GM23248 (cell line): ENCODE results near the gene TTC3. TPM values are rescaled to one million over a fixed set of nuclear protein-coding genes. Genes with fewer than 3 reads are reported as not detected.
A peak's percentile ranks its signal among the peaks of the same experiment; 100 is the strongest.

Experiments used
- DNase-seq: peaks from one replicate; pipeline ENCODE4 v3.0.0-alpha.2; 2015
- H2AFZ ChIP-seq: fragments of 200-600 bp; sonication (generic); 2 replicates; pipeline ENCODE4 v1.6.1; 2016; ENCODE audit warnings: antibody characterized with exemption
- H3F3A ChIP-seq: fragments of 200-600 bp; sonication (generic); 2 replicates; pipeline ENCODE4 v1.6.1; 2016; ENCODE audit warnings: mild to moderate bottlenecking, antibody characterized with exemption, mixed run types; ENCODE audit not compliant: insufficient read depth
- H3K27ac ChIP-seq: fragments of 200-600 bp; sonication (generic); 2 replicates; pipeline ENCODE4 v1.5.1; 2016; ENCODE audit warnings: mild to moderate bottlenecking
- H3K27me3 ChIP-seq: fragments of 200-600 bp; sonication (generic); replicated peaks from 2 replicates; pipeline ENCODE4 v1.6.1; 2016; ENCODE audit warnings: mild to moderate bottlenecking; ENCODE audit not compliant: insufficient read depth
- H3K36me3 ChIP-seq: fragments of 200-600 bp; sonication (generic); 2 replicates; pipeline ENCODE4 v1.6.1; 2016; ENCODE audit warnings: low read depth, mild to moderate bottlenecking
- H3K4me1 ChIP-seq: fragments of 200-600 bp; sonication (generic); 2 replicates; pipeline ENCODE4 v1.6.1; 2016; ENCODE audit warnings: mild to moderate bottlenecking; ENCODE audit not compliant: insufficient read depth
- H3K4me2 ChIP-seq: fragments of 200-600 bp; sonication (generic); one replicate; pipeline ENCODE4 v1.6.1; 2016; ENCODE audit warnings: mild to moderate bottlenecking; ENCODE audit not compliant: unreplicated experiment
- H3K4me3 ChIP-seq: fragments of 200-600 bp; sonication (generic); 2 replicates; pipeline ENCODE4 v1.5.1; 2016; ENCODE audit warnings: mild to moderate bottlenecking
- H3K79me2 ChIP-seq: fragments of 200-600 bp; sonication (generic); 2 replicates; pipeline ENCODE4 v1.6.1; 2016; ENCODE audit warnings: mild to moderate bottlenecking; ENCODE audit not compliant: insufficient read depth
- H3K9ac ChIP-seq: fragments of 200-600 bp; sonication (generic); 2 replicates; pipeline ENCODE4 v1.6.1; 2016; ENCODE audit warnings: mild to moderate bottlenecking
- H3K9me2 ChIP-seq: fragments of 200-600 bp; sonication (generic); 2 replicates; pipeline ENCODE4 v1.6.1; 2016; ENCODE audit warnings: mixed run types, mild to moderate bottlenecking, moderate library complexity; ENCODE audit not compliant: insufficient read depth
- H3K9me3 ChIP-seq: fragments of 200-600 bp; sonication (generic); one replicate; pipeline ENCODE4 v1.6.1; 2017; ENCODE audit warnings: low read depth
- H4K20me1 ChIP-seq: fragments of 200-600 bp; sonication (generic); 2 replicates; pipeline ENCODE4 v1.6.0; 2016; ENCODE audit not compliant: insufficient read depth
- EZH2 ChIP-seq: fragments of 200-600 bp; sonication (generic); IDR thresholded peaks from 2 replicates; pipeline ENCODE4 v1.6.1; 2018; ENCODE audit warnings: antibody characterized with exemption, mild to moderate bottlenecking; ENCODE audit not compliant: insufficient read depth, poor library complexity, severe bottlenecking
- EZH2phosphoT487 ChIP-seq: fragments of 200-600 bp; sonication (generic); IDR thresholded peaks from 2 replicates; pipeline ENCODE4 v1.6.1; 2018; ENCODE audit warnings: antibody characterized with exemption, moderate library complexity, mild to moderate bottlenecking, low read depth; ENCODE audit not compliant: insufficient read depth
- WGBS, 2 experiments: methylation state at CpG; one replicate each; pipeline ENCODE4 v1.1.6; 2015 to 2017; ENCODE audit warnings: low lambda C conversion rate in 2 of 2, low coverage in 1 of 2; ENCODE audit errors: missing lambda C conversion rate in 2 of 2; 5-methylcytosine and 5-hydroxymethylcytosine counted together
- in situ Hi-C: fragments of 300-500 bp; cut with MboI; formaldehyde crosslinking; loops from 2 replicates; pipeline ENCODE4 v1.15.0; 2020
- polyA plus RNA-seq: library from polyadenylated mRNA; unstranded; fragments of >200 nt; fragmentation: Nextera tagmentation; extraction: Ambion mirVana; gene quantifications from 2 replicates; pipeline ENCODE4 v1.2.1, GENCODE V29; 2016
- total RNA-seq: library from RNA; depleted of rRNA; stranded (reverse); fragments of >200 nt; shearing (Covaris generic); gene quantifications from 2 replicates; pipeline ENCODE4 v1.2.3, GENCODE V29; 2014

The TTC3 gene
- total and polyA plus RNA-seq, 2 experiments from 2014 or later = 204 to 216 TPM

DNA sequence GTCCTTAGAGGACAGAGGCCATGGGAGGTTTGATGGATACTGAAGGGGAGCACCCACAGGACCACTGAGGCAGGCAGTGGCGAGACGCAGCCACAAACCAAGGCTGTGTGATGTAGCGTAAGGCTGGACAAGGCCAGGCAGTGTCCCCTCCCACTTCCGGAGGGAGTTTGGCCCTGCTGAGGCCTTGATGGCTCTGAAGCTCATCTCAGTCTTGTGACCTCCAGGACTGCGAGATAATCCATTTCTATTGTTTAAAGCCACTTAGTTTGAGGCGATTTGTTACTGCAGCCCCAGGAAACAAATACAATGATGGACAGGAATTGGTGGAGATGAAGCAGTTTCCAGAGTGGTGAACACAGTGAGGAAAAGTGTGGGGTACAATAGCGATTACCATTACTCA is 15.4 kb upstream of the TTC3 start:
- 92 to 94% methylated on average over 7 of the region's 7 CpGs for WGBS, 2 experiments

DNA sequence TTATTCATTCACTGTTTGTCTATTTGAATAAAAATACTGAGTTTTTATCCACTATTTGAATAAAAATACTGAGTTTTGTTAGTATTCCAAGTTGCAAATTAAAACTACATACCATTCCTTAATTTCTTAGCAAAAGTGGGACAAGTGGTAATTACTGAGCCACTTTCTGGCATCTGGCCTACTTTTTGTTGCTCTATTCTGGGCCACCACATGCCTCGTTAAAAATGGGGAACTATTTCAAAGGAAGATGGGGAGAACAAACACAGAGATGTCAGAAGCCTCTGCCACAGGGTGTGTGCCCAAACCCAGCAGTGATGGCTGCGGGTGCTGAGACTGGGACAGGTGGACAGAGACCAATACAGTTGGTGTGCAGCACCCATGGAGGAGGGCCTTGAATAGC is 14.8 kb upstream of the TTC3 start:
- Histone ChIP-seq H3F3A (peaks cover 23% of the 10 kb centered on the region), H3K4me1 (peaks cover 18% of the 10 kb centered on the region), H3K36me3 (no peaks in the 10 kb centered on the region), H2AFZ (no peak overlapping the region), H3K4me3 (no peak overlapping the region), H3K27me3 (no peaks in the 10 kb centered on the region), H3K9me3 (no peaks in the 10 kb centered on the region), H3K9me2 (no peaks in the 10 kb centered on the region), H3K9ac (no peak overlapping the region), H3K4me2 (no peak overlapping the region), H3K79me2 (no peaks in the 10 kb centered on the region), H3K27ac (no peak overlapping the region), H4K20me1 (no peaks in the 10 kb centered on the region)
- TF ChIP-seq EZH2phosphoT487 = no peak
- TF ChIP-seq EZH2 = no peak
- no peak for DNase-seq
- in situ Hi-C loops = no loop called here
- WGBS, 2 experiments = 52 to 63% methylated on average over 2 of the region's 2 CpGs

More for the DNA sequence above, 15.4 kb upstream of the TTC3 start:
- peaks cover 18% of the 10 kb centered on the region for H3K4me1 ChIP-seq
- TF ChIP-seq EZH2 = no peak
- TF ChIP-seq EZH2phosphoT487 = no peak
- H3K27ac ChIP-seq = no peak overlapping the region
- H3K36me3 ChIP-seq = no peaks in the 10 kb centered on the region
- H3K9ac ChIP-seq = no peak overlapping the region
- no peak for DNase-seq
- no peak overlapping the region for H2AFZ ChIP-seq
- in situ Hi-C loops = no loop called here
- no peak overlapping the region for H3K4me2 ChIP-seq
- no peaks in the 10 kb centered on the region for H3K79me2 ChIP-seq
- H4K20me1 ChIP-seq = no peaks in the 10 kb centered on the region
- peaks cover 23% of the 10 kb centered on the region for H3F3A ChIP-seq
- H3K27me3 ChIP-seq = no peaks in the 10 kb centered on the region
- H3K9me3 ChIP-seq = no peaks in the 10 kb centered on the region
- no peak overlapping the region for H3K4me3 ChIP-seq
- H3K9me2 ChIP-seq = no peaks in the 10 kb centered on the region

DNA sequence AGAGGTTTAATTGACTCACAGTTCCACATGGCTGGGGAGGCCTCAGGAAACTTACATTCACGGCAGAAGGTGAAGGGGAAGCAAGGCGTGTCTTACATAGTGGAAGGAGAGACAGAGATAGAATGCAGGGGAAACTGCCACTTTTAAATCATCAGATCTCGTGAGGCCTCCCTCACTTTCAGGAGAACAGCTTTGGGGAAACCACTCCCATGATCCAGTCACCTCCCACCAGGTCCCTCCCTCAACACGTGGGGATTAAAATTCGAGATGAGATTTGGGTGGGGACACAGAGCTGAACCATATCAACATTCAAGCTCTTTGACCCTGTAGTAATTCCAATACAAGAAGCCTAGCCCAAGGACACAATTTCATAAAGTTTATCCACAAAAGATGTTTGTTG is 13.9 kb upstream of the TTC3 start:
- Histone ChIP-seq H2AFZ (no peak overlapping the region), H3K4me1 (peaks cover 18% of the 10 kb centered on the region), H3K4me3 (no peak overlapping the region), H3K36me3 (no peaks in the 10 kb centered on the region), H3F3A (peaks cover 23% of the 10 kb centered on the region), H3K9ac (no peak overlapping the region), H3K9me2 (no peaks in the 10 kb centered on the region), H3K79me2 (no peaks in the 10 kb centered on the region), H3K27ac (no peak overlapping the region), H3K27me3 (no peaks in the 10 kb centered on the region), H3K9me3 (no peaks in the 10 kb centered on the region), H3K4me2 (no peak overlapping the region), H4K20me1 (no peaks in the 10 kb centered on the region)
- TF ChIP-seq EZH2 (no peak), EZH2phosphoT487 (no peak)
- WGBS, 2 experiments = 58 to 63% methylated on average over 5 of the region's 5 CpGs
- no peak for DNase-seq
- in situ Hi-C loops = no loop called here

DNA sequence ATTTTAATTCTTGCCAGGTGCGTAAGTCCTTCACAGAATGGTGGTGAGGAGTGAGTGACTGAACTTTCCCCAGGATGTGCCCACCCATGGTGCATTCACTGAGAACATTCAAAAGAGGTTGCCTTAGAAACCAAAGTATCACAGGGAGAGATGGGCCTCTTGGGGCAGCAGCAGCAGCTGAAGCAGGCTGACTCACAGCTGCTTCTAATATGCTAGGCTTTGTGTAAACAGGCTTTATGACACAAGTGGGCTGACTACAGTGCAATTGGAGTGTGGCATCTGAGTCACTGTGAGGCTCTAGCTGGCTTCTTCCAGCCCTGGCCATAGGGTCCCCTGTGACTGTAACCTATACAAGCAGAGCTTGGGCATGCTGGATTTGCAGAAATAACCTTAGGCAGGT is 12.8 kb upstream of the TTC3 start:
- H3K9ac ChIP-seq = peak overlapping the region; percentile 57
- WGBS, 2 experiments = 36 to 38% methylated on average over 1 of the region's 1 CpG
- H3K27ac ChIP-seq = peak overlapping the region; percentile 89
- H3K79me2 ChIP-seq = no peaks in the 10 kb centered on the region
- H4K20me1 ChIP-seq = no peaks in the 10 kb centered on the region
- peaks cover under 1% of the 10 kb centered on the region; the same call in 1 of the 2 replicates for H3K36me3 ChIP-seq
- DNase-seq = peak; percentile 98
- no peaks in the 10 kb centered on the region for H3K9me3 ChIP-seq
- peaks cover 23% of the 10 kb centered on the region for H3F3A ChIP-seq
- peaks cover 18% of the 10 kb centered on the region for H3K4me1 ChIP-seq
- H3K4me3 ChIP-seq = no peak overlapping the region
- no peak overlapping the region for H2AFZ ChIP-seq
- H3K9me2 ChIP-seq = no peaks in the 10 kb centered on the region
- H3K4me2 ChIP-seq = peak overlapping the region; percentile 51
- no peak for TF ChIP-seq EZH2
- no peak for TF ChIP-seq EZH2phosphoT487
- no peaks in the 10 kb centered on the region for H3K27me3 ChIP-seq
- in situ Hi-C loops = no loop called here

DNA sequence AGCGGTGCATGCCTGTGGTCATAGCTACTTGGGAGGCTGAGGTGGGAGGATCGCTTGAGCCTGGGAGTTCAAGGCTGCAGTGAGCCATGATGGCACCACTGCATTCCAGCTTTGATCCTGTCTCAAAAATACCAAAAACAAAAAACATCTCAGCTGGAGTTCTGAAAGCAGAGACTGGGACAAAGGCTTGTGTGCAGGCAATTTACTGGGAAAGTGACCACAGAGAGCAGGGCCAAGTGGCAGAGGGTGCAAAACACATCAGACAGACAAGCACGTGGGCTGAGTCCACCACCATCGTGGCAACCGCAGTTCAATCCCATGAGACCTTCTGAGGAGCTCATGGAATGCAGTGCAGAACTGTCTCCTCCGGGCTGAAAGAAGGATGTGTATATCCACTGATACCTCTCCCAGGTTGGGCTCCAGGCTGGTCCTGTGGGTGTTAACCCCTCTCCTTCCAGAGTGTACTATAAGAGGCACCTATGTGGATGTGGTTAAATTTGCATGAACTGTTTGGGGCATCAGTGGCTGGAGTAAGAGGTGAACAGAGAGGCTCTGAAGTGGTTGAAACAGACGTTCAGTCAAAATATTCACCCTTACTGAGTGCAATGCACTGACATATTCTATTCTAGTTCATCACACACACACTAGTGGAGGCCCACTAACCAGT is 11.0 kb upstream of the TTC3 start:
- 52 to 53% methylated on average over 7 of the region's 7 CpGs for WGBS, 2 experiments
- Histone ChIP-seq H3K27ac (no peak overlapping the region), H3K4me3 (no peak overlapping the region), H3K4me1 (peaks cover 18% of the 10 kb centered on the region), H3K4me2 (no peak overlapping the region), H2AFZ (no peak overlapping the region), H3F3A (peaks cover 23% of the 10 kb centered on the region), H3K9me3 (no peaks in the 10 kb centered on the region), H3K9ac (no peak overlapping the region), H3K27me3 (no peaks in the 10 kb centered on the region), H3K36me3 (peaks cover 4% of the 10 kb centered on the region; the same call in 1 of the 2 replicates), H3K79me2 (no peaks in the 10 kb centered on the region), H4K20me1 (no peaks in the 10 kb centered on the region), H3K9me2 (no peaks in the 10 kb centered on the region)
- DNase-seq = peak; percentile 28
- TF ChIP-seq EZH2phosphoT487 (no peak), EZH2 (no peak)
- in situ Hi-C loops = no loop called here
